ENCODE measurements around the gene CHCHD6. TPM values are rescaled to one million over a fixed set of nuclear protein-coding genes. Genes with fewer than 3 reads are reported as not detected.

The CHCHD6 gene
- total RNA-seq, 2 experiments from 2014 or later = 16.6 to 21.2 TPM

DNA sequence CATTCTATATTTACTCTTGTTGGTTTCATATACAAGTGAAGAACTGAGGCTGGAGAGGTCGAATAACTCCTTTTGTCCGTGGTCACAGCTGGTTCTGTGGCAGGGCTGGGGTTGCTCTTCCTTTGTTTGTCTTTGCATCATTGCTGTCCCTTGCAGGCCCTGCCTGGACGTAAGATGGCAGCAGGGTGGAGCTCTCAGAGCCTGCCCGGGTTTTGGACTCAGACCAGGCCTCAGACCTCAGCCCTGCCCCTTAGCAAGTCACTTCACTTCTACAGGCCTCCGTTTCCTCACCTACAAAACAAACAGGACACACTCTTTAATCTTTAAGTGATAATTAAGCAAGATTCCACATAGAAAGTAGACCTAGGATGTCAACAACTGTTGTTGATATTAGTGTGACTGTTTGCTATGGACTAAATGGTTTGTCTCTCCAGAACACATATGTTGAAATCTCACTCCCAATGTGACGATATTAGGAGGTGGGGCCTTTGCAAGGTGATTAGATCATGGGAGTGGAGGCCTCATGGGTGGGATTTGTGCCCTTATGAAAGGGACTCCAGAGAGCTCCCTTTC, 213.3 kb downstream of the CHCHD6 start:
- ChIA-PET CTCF (interaction anchor here (1.4 kb wide), 1 partner anchor 65 kb away, joined by 3 read pairs; the partner anchor contains the start of gene PLXNA1), POLR2A (no interaction called here)
- Mint-ChIP-seq H3K27ac (no peak overlapping the region), H3K4me3 (no peak overlapping the region), H3K4me1 (ENCODE audit: low read depth) (peaks cover 10% of the 10 kb centered on the region), H3K36me3 (ENCODE audit: low read depth) (peaks cover 11% of the 10 kb centered on the region), H3K9me3 (no peaks in the 10 kb centered on the region), H3K27me3 (no peaks in the 10 kb centered on the region)
- DNase-seq = no peak
- ATAC-seq = no peak
- intact Hi-C loops (cut with micrococcal nuclease) = no loop called here
- TF ChIP-seq, protein P1, sequence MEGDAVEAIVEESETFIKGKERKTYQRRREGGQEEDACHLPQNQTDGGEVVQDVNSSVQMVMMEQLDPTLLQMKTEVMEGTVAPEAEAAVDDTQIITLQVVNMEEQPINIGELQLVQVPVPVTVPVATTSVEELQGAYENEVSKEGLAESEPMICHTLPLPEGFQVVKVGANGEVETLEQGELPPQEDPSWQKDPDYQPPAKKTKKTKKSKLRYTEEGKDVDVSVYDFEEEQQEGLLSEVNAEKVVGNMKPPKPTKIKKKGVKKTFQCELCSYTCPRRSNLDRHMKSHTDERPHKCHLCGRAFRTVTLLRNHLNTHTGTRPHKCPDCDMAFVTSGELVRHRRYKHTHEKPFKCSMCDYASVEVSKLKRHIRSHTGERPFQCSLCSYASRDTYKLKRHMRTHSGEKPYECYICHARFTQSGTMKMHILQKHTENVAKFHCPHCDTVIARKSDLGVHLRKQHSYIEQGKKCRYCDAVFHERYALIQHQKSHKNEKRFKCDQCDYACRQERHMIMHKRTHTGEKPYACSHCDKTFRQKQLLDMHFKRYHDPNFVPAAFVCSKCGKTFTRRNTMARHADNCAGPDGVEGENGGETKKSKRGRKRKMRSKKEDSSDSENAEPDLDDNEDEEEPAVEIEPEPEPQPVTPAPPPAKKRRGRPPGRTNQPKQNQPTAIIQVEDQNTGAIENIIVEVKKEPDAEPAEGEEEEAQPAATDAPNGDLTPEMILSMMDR (IDR thresholded peaks at IDR 0.05) = no peak

DNA sequence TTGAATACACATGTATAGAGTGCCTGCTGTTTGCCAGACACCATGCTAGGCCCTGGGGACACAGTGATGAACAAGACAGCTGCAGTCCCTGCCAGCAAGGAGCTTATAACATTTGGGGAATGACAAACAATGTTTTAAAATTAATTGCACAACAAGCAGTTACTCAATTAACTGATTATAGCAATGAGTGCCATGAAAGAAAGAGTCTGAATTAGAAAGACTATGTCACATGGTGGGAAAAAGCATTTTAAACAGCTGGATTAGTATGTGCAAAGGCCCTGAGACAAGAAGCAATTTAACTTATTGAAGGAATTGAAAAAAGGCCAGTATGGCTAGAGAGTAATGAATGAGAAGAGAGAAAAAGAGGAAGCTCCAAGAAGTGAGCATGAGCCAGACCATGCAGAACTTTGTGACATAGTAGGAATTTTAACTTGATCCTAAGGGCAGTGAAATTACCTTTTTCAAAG, 214.3 kb downstream of the CHCHD6 start:
- Mint-ChIP-seq H3K36me3 (ENCODE audit: low read depth) (peaks cover 11% of the 10 kb centered on the region), H3K4me3 (no peak overlapping the region), H3K27me3 (no peaks in the 10 kb centered on the region), H3K9me3 (no peaks in the 10 kb centered on the region), H3K27ac (no peak overlapping the region), H3K4me1 (ENCODE audit: low read depth) (peaks cover 5% of the 10 kb centered on the region)
- POLR2A ChIA-PET = no interaction called here
- ATAC-seq (no peak), DNase-seq (no peak)
- TF ChIP-seq, protein P1 (IDR thresholded peaks at IDR 0.05) = no peak
- intact Hi-C loops (cut with micrococcal nuclease) = no loop called here
- CTCF ChIA-PET = interaction anchor here (1.1 to 1.4 kb wide), 2 partner anchors 13 to 64 kb away, joined by 3 read pairs; partner anchors contain the start of gene PLXNA1

DNA sequence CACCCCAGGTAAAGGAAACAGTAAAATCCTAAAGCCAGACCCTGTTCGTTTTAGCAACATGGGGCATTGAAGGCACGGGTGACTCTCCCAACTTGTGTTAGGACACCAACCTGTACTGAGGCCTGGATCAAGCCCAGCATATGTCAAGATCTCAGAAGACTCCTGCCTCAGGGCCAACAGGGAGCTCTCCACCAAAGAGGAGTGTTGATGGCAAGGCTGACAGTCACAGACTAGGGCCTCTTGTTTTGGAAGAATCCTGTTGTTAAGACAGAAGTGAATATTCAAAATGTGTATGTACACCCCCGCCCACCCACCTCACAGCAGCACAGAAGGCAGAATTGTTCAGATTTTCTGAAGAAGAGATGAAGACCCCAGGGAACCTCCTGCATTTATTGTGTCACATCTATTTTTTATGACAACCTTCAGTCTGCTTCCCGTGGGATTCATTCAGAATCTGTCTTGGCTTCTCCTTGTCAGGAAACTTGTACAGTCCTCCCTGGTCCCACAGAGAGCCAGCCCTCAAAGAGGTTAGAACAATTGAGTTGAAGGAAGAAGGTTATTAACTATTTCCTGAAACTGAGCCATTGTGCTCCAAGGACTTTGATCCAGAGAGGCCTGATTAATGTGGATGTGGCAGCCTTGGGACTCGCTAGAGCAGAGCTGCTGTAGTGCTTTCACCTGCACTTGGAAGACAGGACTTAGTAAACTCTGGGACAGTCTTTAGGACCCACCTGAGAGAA, 217.2 kb downstream of the CHCHD6 start:
- TF ChIP-seq, protein P1 (IDR thresholded peaks at IDR 0.05) = no peak
- Mint-ChIP-seq H3K27ac (no peak overlapping the region), H3K9me3 (no peaks in the 10 kb centered on the region), H3K27me3 (no peaks in the 10 kb centered on the region), H3K4me3 (no peak overlapping the region), H3K4me1 (ENCODE audit: low read depth) (no peaks in the 10 kb centered on the region), H3K36me3 (ENCODE audit: low read depth) (peaks cover 4% of the 10 kb centered on the region)
- ChIA-PET POLR2A (interaction anchor here (0.8 to 1.2 kb wide), 2 partner anchors 10 to 16 kb away, joined by 3 read pairs; no protein-coding TSS in a partner anchor), CTCF (no interaction called here)
- no peak for DNase-seq
- intact Hi-C loops (cut with micrococcal nuclease) = no loop called here
- ATAC-seq = no peak

DNA sequence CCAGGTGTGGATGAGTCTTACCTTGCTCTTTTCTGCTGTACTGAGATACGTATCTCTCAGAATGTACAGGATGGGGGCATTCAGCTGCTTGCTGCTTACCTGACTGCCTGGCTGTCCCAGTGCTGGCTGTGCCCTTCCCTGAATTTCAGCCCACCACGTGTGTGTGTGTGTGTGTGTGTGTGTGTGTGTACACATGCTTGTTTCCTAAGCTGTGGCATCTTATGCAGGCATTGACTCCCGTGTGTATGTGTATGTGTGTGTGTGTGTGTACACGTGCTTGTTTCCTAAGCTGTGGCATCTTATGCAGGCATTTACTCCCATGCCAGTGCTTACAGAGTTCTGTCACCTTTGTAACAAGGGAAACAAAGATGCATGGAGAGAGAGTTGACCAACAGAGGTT, 218.4 kb downstream of the CHCHD6 start:
- intact Hi-C loops (cut with micrococcal nuclease) = no loop called here
- H3K27me3 Mint-ChIP-seq = no peaks in the 10 kb centered on the region
- H3K36me3 Mint-ChIP-seq (ENCODE audit: low read depth) = peaks cover 4% of the 10 kb centered on the region
- no peak overlapping the region for H3K27ac Mint-ChIP-seq
- ChIA-PET CTCF (no interaction called here), POLR2A (interaction anchor here (0.7 to 1.0 kb wide), 2 partner anchors 9 to 11 kb away, joined by 3 to 4 read pairs; no protein-coding TSS in a partner anchor)
- ATAC-seq (no peak), DNase-seq (no peak)
- H3K9me3 Mint-ChIP-seq = no peaks in the 10 kb centered on the region
- no peaks in the 10 kb centered on the region for H3K4me1 Mint-ChIP-seq (ENCODE audit: low read depth)
- no peak overlapping the region for H3K4me3 Mint-ChIP-seq
- TF ChIP-seq, protein P1 (IDR thresholded peaks at IDR 0.05) = no peak

DNA sequence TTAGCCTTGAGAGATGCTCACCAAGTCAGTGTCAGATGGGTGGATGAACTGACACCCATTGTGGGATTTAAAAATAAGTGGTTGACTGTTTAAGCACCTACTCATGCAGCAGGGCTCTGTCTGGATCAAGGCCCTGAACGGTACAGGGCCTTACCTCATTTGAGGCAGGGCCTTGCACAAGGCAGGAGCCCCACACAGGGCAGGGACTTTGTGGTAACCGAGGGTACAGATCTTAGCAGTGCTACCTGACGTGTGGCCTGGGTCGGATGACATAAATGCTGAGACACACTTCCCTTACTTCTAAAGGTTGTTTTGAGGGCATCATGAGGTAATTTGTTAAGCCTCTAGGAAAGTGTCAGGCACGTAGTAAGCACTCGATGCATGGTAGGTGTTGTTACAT, 219.4 kb downstream of the CHCHD6 start:
- intact Hi-C loops (cut with micrococcal nuclease) = no loop called here
- Mint-ChIP-seq H3K27me3 (no peaks in the 10 kb centered on the region), H3K9me3 (no peaks in the 10 kb centered on the region), H3K27ac (no peak overlapping the region), H3K4me3 (no peak overlapping the region), H3K36me3 (ENCODE audit: low read depth) (peaks cover 4% of the 10 kb centered on the region), H3K4me1 (ENCODE audit: low read depth) (no peaks in the 10 kb centered on the region)
- TF ChIP-seq, protein P1 (IDR thresholded peaks at IDR 0.05) = no peak
- ATAC-seq (no peak), DNase-seq (no peak)
- CTCF ChIA-PET = no interaction called here
- POLR2A ChIA-PET = no interaction called here

Measured in activated CD8-positive, alpha-beta T cell treated with anti-CD3 and anti-CD28 coated beads for 36 hours (primary cell).